Hindlimb muscle (tissue), 1 donor: ENCODE measurements around the gene SLC66A1. TPM values are rescaled to one million over a fixed set of nuclear protein-coding genes. Genes with fewer than 3 reads are reported as not detected.
"Not testable (repeated sequence)": the region's sequence is repeated elsewhere in the genome, so short reads cannot be mapped to it uniquely, and the experiment has no call there.

ENCODE experiments used
- DNase-seq: peaks from one replicate; pipeline ENCODE4 v3.0.0-alpha.2; 2013
- polyA plus RNA-seq: library from polyadenylated mRNA; unstranded; fragments of 120-200 nt; gene quantifications from one replicate; pipeline ENCODE4 v1.2.1, GENCODE V29; 2013; ENCODE audit not compliant: insufficient read length

The SLC66A1 gene, protein sequence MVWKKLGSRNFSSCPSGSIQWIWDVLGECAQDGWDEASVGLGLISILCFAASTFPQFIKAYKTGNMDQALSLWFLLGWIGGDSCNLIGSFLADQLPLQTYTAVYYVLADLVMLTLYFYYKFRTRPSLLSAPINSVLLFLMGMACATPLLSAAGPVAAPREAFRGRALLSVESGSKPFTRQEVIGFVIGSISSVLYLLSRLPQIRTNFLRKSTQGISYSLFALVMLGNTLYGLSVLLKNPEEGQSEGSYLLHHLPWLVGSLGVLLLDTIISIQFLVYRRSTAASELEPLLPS
- 13.1 TPM for polyA plus RNA-seq

DNA sequence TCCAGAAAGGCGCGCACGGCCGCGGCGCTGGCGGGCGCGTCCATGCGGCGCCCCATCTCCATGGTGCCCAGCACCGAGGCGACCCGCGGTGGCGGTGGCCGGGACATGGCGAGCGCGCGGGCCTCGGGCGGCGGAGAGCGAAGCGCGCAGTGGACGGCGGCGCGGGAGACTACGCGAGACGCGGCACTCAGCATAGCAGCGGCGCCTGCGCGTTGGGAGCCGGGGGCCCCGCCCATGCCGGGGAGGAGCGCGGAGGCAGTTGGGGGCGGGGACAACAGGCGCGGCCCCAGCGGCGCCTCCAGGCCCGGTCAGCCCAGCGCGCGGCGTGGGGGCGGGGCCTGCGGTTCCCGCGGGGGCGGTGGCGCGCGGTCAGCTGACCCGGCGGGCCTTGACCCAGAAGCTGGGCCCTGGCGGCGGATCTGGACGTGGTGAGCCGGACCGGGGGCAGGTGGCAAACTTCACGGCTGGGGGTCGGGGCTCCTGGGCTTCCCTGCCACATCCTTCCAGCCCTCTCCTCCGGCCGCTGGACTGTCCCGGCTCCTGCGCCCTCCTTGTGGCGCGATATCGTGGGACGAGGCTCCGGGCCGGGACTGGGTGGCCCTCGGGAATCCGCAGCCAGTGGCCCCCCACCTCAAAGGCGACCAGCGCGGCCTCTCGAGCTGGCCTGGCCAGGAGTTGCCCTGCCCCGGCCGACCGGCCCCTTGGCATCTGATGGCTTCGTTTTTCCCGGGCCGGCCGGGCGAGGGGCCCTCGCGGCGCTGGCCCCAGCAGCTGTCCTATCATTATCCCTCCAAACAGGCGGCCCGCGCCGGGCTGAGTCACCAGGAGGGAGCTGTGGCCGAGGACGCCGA lies at the start of gene SLC66A1, which contains the start of gene AKR7A2:
Gene SLC66A1 (plus strand): TSS at position 396 of the 851 bp plus-strand sequence. CDS start 5,352 bp downstream, outside the sequence.
Gene AKR7A2 (minus strand): TSS at position 214 of the 851 bp plus-strand sequence. CDS start 20 bp downstream, at position 194.
- peak; percentile 96 for DNase-seq

DNA sequence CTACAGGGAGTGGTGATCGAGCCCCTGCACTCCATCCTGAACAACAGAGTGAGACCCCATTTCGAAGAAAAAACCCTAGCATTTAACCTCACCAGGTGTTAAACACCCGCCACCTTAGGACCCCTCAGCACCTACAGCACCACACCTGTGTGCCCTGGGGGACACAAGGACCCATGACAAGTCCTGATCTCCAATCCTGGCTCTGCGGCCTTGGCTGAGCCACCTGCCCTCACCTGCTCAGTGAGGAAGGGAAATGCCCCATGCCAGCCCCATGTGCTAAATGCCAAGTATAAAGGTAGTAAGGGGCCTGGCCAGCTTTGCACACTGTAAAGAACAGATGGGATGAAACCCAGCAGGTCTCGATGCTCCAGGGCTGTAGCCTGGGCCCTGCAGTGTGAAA lies 49.4 kb upstream of the SLC66A1 start:
- no peak for DNase-seq

DNA sequence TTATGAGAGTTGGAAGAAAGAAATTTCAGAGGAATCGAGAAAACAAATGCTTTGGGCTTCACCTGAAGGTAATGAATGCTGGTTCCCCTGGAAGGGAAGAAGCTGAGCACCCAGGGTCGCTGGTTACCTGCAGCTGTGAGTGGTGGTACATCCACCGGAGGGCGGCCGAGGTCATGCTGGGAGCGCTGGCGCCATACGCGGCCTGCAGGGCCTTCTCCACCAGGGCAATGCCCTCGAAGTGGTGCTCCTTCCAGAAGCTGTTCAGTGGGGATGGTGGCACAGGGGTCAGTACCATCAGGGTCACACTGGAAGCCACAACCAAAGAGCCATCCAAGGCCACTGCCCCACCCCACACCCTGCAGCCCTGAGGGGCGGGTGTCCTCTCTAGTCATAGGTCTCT lies 43.7 kb upstream of the SLC66A1 start:
- no peak for DNase-seq

DNA sequence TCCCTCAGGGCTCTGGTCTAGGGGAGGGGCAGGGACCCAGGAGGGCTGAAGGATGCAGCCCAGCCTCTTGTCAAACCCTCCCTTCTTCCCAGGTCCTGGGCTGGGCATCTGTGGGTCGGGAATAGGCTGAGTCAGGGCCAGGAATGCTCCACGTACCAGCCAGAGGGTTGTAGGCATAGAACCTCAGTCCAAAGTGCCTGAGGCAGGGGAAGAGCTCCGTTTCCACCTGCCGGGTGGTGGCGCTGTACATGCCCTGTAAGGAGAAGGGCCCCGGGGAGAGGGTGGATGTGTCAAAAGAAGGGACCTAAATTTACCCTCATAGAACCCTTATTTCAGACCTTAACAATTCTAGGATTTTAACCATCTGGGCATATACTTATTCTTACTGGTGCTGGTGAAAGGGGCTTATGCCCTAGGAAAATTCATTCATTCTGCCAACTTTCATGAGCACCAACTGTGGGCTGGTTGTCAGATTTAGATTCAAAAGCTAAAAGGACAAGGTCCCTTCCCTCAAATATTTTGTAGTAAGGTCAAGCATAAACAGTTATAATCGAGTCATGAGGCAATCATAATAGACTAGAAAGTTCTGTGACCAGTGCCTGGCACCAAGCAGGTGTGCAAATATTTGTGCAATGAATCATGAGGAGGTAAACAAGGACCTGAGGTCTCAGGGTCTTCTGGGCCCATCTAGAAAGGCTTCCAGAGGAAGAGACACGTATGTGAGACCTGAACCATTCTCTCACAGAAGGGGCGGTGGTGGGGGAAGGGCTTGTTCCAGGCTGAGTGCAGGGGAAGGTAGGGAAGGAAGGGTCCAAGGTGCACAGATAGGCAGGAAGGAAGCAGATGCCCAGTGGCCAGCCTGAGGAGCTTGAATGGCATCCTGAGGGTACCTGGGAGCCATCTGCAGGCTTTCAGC lies 42.4 kb upstream of the SLC66A1 start:
- DNase-seq = not testable (repeated sequence)

DNA sequence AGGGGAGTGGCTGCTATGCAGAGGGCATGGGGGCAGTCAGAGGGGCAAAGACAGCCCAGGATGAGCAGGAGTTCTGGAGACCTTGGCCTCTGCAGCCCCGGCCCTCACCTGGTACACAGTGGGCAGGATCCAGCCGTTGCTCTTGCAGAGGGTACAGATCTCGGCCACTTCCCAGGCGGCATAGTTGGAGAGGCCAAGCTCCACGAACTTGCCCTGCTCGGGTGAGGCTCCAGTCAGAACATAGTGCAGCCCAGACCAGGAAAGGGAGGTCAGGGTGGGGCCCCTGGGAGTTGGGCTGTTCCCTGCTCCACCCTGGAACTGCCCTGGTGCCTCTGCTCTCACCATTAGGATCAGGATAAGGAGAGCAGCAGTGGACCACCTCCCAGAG lies 41.8 kb upstream of the SLC66A1 start:
- not testable (repeated sequence) for DNase-seq

DNA sequence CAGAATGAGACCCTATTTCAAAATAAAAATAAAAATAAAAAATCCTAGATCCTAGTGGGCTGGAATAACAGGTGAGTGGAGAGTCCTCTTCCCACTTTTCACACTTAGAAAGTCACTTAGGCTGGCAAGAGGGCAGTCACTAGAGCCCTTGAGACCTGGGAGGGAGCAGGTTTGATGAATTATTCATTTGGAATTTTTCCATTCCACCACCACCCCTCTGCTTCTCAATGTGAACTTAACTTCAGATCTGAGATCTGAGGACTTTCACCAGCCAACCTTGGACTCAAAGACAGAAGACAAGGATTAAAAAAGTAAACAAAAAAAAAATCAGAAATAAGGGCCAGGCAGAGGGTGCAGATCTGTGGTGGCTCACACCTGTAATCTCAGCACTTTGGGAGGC lies 40.1 kb upstream of the SLC66A1 start:
- DNase-seq = no peak

DNA sequence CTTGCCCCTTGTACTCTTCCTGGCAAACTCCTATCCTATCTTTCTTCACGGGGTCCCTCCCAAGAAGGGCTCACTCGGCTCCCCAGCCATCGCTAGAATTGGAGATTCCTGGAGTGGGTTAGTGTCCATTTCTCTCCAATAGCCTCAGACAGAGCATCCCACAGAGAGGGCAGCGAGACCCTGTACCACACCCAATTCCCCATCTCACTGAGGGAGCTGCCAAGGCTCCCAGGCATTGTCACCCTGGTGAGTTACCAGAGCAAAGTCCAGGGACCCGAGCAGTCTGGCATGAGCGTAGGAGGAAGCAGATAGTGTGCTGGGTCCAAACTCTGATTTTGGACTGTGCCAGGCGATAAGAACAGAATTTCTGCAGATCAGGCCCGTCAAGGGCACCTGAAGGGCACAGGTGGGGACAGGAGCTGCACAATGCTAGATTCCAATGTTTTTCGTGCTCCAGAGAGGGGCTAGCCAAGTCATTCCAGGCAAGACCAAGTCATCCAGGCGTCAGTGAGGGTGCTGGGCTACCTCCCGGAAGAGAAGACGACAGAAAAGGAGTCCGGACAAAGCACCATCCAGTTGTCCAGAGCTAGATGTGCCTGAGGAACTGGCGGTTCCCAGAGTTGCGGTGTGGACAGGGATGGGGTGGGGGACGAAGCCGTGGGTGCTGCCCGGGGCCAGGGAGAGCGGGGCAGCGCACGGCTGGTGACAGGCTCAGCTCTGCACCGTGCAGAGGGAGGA lies 38.9 kb upstream of the SLC66A1 start:
- DNase-seq = no peak

DNA sequence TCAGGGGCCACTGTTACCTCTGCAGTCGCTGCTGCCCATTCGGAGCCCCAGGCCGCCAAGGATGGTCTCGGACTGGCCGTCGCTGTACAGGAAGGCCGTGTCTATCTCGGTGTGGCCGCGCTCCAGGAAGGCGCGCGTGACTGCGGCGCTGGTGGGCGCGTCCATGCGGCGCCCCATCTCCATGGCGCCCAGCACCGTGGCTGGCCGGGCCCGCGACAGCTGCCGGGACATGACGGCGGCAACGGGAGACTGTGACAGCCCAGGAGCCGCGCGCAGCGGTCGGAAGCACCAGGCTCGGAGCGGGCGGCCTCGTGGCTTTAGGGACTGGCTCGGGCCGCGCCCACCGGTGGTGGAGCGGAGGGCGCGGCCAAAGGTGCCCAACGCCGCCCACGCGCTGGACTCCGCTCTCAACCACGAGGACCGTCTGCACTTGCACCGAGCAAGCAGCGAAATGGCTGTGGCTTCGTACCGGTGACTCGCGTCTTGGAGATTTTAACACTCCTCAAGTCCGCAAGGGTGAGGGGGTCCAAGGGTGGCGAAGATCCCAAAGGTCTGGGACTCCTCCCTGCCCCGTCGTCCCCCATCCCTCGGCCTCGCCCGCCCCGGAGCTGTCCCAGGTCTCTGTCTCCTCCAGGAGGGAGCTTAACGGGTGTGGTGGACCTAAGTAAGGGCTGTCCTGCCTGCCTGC lies 38.1 kb upstream of the SLC66A1 start:
- not testable (repeated sequence) for DNase-seq

DNA sequence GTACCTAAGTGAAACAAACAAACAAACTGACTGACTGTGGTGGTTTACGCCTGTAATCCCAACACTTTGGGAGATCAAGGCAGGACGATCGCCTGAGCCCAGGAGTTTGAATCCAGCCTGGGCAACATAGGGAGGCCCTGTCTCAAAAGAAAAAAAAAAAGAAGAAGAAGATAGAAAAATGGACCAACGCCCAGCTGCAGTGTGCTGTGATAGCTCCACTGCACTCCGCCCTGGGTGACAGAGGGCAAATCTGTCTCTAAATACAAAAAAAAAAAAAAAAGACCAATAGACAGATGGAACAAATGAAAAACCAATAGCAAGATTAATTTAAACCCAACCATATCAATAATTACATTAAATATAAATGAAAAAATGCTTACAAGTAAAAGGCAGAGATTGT lies 37.5 kb upstream of the SLC66A1 start:
- DNase-seq = no peak

DNA sequence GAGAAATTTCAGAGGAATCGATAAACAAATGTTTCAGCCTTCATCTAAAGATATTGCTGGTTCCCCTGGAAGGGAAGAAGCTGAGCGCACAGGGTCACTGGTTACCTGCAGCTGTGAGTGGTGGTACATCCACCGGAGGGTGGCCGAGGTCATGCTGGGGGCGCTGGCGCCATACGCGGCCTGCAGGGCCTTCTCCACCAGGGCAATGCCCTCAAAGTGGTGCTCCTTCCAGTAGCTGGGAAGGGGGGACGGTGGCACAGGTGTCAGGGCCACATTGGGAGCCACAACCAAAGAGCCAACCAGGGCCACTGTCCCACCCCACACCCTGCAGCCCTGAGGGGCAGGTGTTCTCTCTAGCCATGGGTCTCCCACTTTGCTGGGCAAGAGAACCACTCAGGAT lies 28.2 kb upstream of the SLC66A1 start:
- no peak for DNase-seq

DNA sequence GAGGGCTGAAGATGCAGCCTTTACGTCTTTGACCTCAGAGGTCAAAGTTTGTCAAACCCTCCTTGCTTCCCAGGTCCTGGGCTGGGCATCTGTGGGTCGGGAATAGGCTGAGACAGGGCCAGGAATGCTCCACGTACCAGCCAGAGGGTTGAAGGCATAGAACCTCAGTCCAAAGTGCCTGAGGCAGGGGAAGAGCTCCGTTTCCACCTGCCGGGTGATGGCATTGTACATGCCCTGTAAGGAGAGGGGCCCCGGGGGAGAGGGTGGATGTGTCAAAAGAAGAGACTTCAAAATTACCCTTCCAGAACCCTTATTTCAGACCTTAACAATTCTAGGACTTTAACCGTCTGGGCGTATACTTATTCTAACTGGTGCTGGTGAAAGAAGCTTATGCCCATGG lies 27.2 kb upstream of the SLC66A1 start:
- no peak for DNase-seq

DNA sequence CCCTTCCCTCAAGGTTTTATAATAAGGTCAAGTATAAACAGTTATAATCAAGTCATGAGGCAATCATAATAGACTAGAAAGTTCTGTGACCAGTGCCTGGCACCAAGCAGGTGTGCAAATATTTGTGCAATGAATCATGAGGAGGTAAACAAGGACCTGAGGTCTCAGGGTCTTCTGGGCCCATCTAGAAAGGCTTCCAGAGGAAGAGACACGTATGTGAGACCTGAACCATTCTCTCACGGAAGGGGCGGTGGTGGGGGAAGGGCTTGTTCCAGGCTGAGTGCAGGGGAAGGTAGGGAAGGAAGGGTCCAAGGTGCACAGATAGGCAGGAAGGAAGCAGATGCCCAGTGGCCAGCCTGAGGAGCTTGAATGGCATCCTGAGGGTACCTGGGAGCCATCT lies 26.8 kb upstream of the SLC66A1 start:
- not testable (repeated sequence) for DNase-seq

DNA sequence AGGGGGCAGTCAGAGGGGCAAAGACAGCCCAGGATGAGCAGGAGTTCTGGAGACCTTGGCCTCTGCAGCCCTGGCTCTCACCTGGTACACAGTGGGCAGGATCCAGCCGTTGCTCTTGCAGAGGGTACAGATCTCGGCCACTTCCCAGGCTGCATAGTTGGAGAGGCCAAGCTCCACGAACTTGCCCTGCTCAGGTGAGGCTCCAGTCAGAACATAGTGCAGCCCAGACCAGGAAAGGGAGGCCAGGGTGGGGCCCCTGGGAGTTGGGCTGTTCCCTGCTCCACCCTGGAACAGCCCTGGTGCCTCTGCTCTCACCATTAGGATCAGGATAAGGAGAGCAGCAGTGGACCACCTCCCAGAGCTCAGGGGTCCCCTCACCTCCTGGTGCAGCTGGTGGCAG lies 26.3 kb upstream of the SLC66A1 start:
- DNase-seq = not testable (repeated sequence)

DNA sequence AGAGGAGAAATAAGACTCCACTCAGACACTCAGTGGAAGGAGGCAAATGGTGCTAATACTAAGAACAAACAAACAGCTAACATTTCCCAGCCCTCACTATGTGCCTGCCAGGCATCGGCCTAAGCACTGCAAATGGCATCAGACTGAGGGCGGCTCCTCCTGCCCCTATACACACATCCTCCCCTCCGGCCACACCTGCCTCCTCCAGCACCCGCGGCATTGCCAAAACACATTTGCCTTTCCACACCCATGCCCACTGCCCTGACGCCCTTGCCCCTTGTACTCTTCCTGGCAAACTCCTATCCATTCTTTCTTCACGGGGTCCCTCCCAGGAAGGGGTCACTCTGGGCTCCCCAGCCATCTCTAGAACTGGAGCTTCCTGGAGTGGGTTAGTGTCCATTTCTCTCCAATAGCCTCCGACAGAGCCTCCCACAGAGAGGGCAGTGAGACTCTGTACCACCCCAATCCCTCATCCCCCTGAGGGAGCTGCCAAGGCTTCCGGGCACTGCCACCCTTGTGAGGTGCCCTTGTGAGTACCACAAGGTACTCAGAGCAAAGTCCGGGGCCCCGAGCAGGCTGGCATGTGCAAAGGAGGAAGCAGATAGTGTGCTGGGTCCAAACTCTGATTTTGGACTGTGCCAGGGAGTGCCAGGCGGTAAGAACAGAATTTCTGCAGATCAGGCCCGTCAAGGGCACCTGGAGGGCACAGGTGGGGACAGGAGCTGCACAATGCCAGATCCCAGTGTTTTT lies 24.5 kb upstream of the SLC66A1 start:
- no peak for DNase-seq

DNA sequence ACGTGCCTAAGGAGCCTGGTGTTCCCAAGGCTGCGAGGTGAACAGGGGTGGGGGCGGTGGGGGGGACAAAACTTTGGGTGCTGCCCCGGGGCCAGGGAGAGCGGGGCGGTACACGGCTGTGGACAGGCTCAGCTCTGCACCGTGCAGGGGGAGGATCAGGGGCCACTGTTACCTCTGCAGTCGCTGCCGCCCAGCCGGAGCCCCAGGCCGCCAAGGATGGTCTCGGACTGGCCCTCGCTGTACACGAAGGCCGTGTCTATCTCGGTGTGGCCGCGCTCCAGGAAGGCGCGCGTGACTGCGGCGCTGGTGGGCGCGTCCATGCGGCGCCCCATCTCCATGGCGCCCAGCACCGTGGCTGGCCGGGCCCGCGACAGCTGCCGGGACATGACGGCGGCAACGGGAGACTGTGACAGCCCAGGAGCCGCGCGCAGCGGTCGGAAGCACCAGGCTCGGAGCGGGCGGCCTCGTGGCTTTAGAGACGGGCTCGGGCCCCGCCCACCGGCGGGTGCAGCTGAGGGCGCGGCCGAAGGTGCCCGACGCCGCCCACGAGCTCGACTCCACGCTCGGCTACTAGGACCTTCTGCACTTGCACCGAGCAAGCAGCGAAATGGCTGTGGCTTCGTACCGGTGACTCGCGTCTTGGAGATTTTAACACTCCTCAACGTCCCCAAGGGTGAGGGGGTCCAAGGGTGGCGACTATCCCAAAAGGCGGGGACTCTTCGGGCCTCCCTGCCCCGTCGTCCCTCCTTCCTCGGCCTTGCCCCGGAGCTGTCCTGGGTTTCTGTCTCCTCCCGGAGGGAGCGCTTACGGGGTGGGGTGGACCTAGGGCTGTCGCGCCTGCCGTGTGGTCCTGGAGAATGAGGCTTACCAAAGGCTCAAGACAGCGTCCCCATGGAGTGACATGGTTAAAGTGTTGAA lies 23.5 kb upstream of the SLC66A1 start, which contains the start of gene AKR7A3:
Gene AKR7A3 (minus strand): TSS at position 447 of the 918 bp plus-strand sequence. CDS start 61 bp downstream, at position 386.
- peak; percentile 20 for DNase-seq

DNA sequence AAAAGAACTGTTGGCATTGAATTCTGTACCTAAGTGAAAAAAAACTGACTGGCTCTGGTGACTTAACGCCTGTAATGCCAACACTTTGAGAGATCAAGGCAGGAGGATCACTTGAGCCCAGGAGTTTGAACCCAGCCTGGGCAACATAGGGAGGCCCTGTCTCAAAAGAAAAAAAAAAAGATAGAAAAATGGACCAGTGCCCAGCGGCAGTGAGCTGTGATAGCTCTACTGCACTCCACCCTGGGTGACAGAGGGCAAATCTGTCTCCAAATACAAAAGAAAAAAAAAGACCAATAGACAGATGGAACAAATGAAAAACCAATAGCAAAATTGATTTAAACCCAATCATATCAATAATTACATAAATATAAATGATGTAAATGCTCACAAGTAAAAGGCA lies 22.9 kb upstream of the SLC66A1 start:
- no peak for DNase-seq

DNA sequence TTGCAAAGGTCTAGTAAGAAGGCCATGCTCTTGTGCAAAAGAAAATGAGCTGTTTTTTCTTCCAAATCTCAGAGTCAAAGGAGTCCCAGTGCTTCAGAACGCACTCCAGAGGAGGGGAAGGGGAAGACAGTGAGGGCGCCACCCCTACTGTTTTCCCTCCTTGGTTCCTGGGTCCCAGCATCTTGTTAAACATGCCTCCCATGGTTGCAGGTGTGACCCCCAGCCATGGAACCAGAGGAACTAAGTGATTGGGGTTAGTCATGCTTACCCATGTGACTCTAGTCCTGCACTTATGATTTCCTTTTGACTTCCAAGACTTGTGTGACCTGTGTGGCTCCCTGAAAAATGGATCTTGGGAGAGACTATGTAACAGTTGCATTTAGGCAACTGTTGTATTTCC lies 17.5 kb upstream of the SLC66A1 start:
- DNase-seq = no peak

DNA sequence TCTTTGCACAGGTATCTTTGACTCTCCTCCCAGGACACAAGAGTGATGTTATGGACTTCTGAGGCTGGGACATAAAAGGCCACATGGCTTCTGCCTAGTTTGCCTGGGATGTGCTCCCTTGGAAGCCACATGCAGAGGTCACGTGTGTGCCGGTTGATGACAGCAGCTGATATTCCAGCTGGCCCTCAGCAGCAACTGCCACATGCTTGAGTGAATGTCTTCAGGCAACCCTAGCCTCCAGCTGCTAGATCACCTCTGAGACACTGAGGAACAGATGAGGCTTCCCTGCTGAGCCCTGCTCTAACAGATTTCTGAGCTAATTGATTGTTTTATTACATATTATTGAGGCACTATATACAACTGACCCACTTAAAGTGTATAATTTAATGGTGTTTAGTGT lies 11.9 kb upstream of the SLC66A1 start:
- DNase-seq = no peak

DNA sequence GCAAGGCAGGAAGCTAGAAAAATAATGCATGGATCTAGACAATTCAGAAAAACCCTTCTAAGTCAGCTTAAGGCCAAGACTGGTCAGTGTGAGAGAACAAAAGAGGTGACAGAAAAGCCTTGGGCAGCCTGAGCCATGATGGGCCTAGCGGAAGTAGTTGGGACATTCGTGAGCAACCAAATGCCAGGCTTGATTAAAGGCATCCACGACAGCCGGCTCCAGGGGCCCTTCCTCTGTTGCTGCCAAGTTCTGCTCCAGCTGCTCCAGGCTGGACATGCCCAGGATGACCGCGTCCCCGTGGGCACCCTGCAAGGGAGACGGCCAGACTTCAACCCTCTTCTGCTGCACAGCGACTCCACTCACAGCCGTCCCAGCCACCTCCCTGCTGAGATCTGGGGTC lies 8.0 kb upstream of the SLC66A1 start:
- not testable (repeated sequence) for DNase-seq
